ENCODE results near the gene SUN2.

DNA sequence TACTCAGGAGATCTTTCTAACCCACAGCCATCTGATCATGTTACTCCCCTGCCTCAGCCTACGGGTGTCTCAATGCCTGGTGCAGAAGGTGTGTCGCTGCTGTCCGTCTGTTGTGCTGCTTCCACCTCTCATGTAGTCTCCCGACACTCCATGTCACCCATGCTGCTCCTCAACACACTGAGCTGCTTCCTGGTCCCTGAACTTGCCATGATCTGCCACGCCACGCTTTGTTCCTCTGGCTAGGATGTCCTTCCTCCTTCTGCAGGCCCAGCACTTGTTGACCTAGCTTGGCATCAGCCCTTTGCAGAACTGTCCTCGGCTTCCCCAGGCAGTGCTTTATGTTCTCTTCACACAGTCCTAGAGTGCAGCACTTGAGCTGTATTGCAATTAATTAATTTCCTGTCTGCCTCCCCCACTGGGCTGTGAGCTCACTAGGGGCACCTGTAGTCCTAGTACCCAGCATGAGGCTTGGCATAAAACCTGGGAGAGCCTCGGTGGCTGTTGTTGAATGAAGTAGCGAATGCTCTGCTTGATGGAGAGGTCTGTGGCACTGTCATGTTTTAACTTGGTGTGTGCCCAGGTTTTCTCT, 40.5 kb downstream of the SUN2 start:
- TF ChIP-seq, protein P1, sequence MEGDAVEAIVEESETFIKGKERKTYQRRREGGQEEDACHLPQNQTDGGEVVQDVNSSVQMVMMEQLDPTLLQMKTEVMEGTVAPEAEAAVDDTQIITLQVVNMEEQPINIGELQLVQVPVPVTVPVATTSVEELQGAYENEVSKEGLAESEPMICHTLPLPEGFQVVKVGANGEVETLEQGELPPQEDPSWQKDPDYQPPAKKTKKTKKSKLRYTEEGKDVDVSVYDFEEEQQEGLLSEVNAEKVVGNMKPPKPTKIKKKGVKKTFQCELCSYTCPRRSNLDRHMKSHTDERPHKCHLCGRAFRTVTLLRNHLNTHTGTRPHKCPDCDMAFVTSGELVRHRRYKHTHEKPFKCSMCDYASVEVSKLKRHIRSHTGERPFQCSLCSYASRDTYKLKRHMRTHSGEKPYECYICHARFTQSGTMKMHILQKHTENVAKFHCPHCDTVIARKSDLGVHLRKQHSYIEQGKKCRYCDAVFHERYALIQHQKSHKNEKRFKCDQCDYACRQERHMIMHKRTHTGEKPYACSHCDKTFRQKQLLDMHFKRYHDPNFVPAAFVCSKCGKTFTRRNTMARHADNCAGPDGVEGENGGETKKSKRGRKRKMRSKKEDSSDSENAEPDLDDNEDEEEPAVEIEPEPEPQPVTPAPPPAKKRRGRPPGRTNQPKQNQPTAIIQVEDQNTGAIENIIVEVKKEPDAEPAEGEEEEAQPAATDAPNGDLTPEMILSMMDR (IDR thresholded peaks at IDR 0.05 in 4 of 5, conservative IDR thresholded peaks at IDR 0.05 in 1 of 5): no peak
- TF ChIP-seq POLR2A (IDR thresholded peaks at IDR 0.05): no peak

Measured in gastrocnemius medialis (tissue), 4 donors.